ENCODE measurements around the gene PCNX3. TPM values are rescaled to one million over a fixed set of nuclear protein-coding genes. Genes with fewer than 3 reads are reported as not detected.

The PCNX3 gene
- total and polyA plus RNA-seq, 12 donors: 9.0 to 45.0 (median 33.4) TPM

DNA sequence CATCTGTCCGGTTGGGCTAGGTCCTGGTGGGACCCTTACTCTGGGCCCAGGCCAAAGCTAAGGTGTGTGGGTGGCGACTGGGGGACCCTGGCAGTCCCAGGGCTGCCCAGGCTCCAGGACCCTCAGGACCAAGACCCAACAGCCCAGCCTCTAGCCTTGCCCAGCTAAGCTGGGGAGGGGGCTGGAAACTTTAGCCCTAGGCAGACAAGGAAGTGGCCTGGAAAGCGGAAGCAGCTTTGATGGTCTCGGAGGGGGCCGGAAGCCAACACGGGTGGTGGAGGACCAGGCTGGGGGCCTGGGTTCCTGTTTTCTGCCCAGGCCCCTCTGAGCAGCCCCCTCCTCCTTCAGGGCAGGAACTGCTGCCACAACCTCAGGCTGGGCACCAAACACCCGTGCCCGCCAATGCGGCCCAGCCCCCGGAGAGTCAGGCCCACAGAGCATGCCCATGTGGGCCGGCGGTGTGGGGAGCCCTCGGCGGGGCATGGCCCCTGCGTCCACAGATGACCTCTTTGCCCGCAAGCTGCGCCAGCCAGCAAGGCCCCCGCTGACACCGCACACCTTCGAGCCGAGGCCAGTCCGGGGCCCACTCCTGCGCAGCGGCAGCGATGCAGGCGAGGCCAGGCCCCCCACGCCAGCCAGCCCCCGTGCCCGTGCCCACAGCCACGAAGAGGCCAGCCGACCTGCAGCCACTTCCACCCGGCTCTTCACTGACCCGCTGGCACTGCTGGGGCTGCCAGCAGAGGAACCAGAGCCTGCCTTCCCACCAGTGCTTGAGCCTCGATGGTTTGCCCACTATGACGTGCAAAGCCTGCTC lies 25.1 kb downstream of the PCNX3 start:
- no peaks in the 10 kb centered on the region for H3K9me3 ChIP-seq (replicated peaks in 1 of 3)
- 67 to 84% (median 71%) methylated on average over 11 to 35 of the region's 35 CpGs for WGBS, 4 donors
- intact Hi-C loops (cut with DNase I): no loop called here
- peak overlapping the region in 1 of 4 donors; percentile 38 for H3K4me3 ChIP-seq
- DNase-seq: peak in 4 of 7 donors; percentile 62 to 79 (median 66)
- peak overlapping the region; percentile 24 to 94 (median 68) for H3K27ac ChIP-seq
- H3K36me3 ChIP-seq (replicated peaks in 1 of 2): peaks cover 0 to 26% of the 10 kb centered on the region in 2 donors
- H3K4me1 ChIP-seq (replicated peaks in 1 of 2): peaks cover 26 to 48% of the 10 kb centered on the region in 2 donors
- no peak for TF ChIP-seq POLR2A (IDR thresholded peaks at IDR 0.05)
- TF ChIP-seq, protein P1, sequence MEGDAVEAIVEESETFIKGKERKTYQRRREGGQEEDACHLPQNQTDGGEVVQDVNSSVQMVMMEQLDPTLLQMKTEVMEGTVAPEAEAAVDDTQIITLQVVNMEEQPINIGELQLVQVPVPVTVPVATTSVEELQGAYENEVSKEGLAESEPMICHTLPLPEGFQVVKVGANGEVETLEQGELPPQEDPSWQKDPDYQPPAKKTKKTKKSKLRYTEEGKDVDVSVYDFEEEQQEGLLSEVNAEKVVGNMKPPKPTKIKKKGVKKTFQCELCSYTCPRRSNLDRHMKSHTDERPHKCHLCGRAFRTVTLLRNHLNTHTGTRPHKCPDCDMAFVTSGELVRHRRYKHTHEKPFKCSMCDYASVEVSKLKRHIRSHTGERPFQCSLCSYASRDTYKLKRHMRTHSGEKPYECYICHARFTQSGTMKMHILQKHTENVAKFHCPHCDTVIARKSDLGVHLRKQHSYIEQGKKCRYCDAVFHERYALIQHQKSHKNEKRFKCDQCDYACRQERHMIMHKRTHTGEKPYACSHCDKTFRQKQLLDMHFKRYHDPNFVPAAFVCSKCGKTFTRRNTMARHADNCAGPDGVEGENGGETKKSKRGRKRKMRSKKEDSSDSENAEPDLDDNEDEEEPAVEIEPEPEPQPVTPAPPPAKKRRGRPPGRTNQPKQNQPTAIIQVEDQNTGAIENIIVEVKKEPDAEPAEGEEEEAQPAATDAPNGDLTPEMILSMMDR (IDR thresholded peaks at IDR 0.05): no peak
- no peaks in the 10 kb centered on the region for H3K27me3 ChIP-seq

DNA sequence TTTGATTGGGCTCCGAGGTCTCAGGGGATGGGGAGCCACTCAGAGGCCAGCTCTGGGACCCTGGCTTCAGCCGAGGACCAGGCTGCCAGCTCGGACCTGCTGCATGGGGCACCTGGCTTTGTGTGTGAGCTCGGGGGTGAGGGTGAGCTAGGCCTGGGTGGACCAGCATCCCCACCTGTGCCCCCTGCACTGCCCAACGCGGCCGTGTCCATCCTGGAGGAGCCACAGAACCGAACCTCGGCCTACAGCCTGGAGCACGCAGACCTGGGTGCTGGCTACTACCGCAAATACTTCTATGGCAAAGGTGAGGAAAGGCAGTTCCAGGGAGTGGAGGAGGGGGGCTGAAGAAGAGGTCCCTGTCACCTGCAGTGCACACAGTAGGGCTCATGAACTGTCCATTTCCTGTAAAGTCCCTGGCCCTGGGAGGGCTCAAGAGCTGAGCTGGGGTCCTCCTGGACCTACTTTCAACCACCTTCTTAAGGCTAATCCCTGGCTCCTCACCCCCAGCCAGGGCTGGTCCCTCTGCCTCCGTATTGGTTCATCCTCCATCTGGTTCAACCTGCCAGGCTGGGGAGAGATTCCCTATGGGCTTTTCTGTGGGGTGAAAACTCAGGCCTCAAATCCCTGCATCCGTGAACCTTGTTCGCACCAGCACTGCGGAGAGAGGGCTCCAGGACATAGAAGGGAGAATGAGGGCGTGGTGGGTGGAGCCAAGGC lies 25.9 kb downstream of the PCNX3 start:
- Histone ChIP-seq H3K36me3 (replicated peaks in 1 of 2) (peaks cover 0 to 19% of the 10 kb centered on the region in 2 donors), H3K4me1 (replicated peaks in 1 of 2) (peaks cover 26 to 48% of the 10 kb centered on the region in 2 donors), H3K9me3 (replicated peaks in 1 of 3) (no peaks in the 10 kb centered on the region), H3K27me3 (no peaks in the 10 kb centered on the region), H3K4me3 (peak overlapping the region in 1 of 4 donors; percentile 38), H3K27ac (peak overlapping the region in 3 of 5 donors; percentile 11 to 94 (median 68))
- DNase-seq: no peak
- TF ChIP-seq, protein P1 (IDR thresholded peaks at IDR 0.05): no peak
- TF ChIP-seq POLR2A (IDR thresholded peaks at IDR 0.05): no peak
- 71 to 84% (median 80%) methylated on average over 4 to 16 of the region's 16 CpGs for WGBS, 4 donors
- intact Hi-C loops (cut with DNase I): no loop called here

DNA sequence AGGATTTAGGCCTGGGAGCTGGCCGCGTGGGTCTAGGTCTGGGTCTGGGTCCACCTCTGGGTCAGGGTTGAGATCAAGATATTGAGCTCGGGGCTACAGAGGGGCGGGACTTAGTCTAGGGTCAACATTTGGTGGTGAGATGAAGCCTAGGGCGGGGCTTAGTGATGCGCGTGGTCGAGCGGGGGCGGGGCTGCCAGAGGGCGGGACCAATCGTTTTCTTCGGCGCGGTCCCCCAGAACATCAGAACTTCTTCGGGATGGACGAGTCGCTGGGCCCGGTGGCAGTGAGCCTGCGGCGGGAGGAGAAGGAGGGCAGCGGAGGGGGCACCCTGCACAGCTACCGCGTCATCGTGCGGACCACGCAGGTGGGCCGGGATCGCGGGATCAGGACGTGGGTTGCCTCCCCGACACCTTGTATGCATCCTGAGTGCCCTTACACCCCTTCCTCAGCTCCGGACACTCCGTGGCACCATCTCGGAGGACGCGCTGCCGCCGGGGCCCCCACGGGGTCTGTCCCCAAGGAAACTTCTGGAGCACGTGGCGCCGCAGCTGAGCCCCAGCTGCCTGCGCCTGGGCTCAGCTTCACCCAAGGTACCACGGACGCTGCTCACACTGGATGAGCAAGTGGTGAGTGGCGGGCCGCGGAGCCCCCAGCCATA lies 26.6 kb downstream of the PCNX3 start:
- Histone ChIP-seq H3K27ac (no peak overlapping the region), H3K27me3 (no peaks in the 10 kb centered on the region), H3K4me1 (replicated peaks in 1 of 2) (peaks cover 21 to 43% of the 10 kb centered on the region in 2 donors), H3K36me3 (replicated peaks in 1 of 2) (peaks cover 0 to 15% of the 10 kb centered on the region in 2 donors), H3K9me3 (replicated peaks in 1 of 3) (no peaks in the 10 kb centered on the region), H3K4me3 (no peak overlapping the region)
- WGBS, 4 donors: 36 to 70% (median 59%) methylated on average over 21 to 49 of the region's 49 CpGs
- TF ChIP-seq, protein P1 (IDR thresholded peaks at IDR 0.05): no peak
- no peak for TF ChIP-seq POLR2A (IDR thresholded peaks at IDR 0.05)
- intact Hi-C loops (cut with DNase I): no loop called here
- DNase-seq: no peak

DNA sequence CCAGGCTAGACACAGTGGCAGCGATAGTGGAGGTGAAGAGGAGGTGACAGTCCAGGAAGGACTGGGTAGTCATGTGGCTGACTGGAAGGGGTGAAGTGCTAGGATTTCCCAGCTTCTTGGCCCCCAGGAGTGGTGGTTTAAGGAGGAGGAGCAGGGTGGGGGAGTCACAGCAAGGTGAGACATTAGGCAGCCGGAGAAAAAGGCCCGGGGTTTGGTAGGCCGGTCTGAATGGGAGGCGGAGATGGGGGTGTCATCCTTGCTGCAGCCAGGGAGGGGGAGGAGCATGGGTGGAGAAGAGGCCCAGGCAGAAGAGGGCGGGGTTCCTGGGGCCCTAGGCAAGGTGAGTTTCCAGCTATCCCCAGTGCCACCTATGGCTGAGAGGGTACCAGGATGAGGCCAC lies 28.4 kb downstream of the PCNX3 start:
- Histone ChIP-seq H3K27me3 (no peaks in the 10 kb centered on the region), H3K4me3 (no peak overlapping the region), H3K27ac (no peak overlapping the region), H3K36me3 (replicated peaks in 1 of 2) (peaks cover 0 to 22% of the 10 kb centered on the region in 2 donors), H3K4me1 (replicated peaks in 1 of 2) (peaks cover 8 to 36% of the 10 kb centered on the region in 2 donors), H3K9me3 (replicated peaks in 1 of 3) (no peaks in the 10 kb centered on the region)
- 72 to 87% (median 82%) methylated on average over 5 to 6 of the region's 6 CpGs for WGBS, 4 donors
- DNase-seq: no peak
- TF ChIP-seq, protein P1 (IDR thresholded peaks at IDR 0.05): no peak
- no peak for TF ChIP-seq POLR2A (IDR thresholded peaks at IDR 0.05)
- intact Hi-C loops (cut with DNase I): no loop called here
